ENCODE results near the gene NUCB1.
"Not testable (repeated sequence)": the region's sequence is repeated elsewhere in the genome, so short reads cannot be mapped to it uniquely, and the experiment has no call there.

The NUCB1 gene

DNA sequence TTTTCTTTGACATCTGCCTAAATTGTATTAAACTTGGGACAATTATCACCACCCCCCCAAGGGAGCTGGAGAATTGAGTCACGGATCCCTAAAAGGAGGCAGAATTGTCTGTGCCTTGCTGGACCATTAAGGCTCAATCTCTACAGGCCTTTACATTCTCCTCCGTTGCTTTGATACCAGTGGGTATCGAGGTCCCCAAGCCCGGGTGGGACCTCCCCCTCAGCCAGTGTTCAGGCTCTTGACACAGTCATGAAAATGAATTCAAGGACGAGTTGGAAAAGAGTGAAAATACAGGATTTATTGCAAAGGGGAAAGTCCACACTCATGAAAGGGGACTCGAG lies 22.3 kb upstream of the NUCB1 start:
- H2AFZ ChIP-seq (ENCODE audit: low read depth, low read length): no peak overlapping the region
- no peaks in the 10 kb centered on the region for H3K27me3 ChIP-seq (ENCODE audit: low read depth, low read length)

DNA sequence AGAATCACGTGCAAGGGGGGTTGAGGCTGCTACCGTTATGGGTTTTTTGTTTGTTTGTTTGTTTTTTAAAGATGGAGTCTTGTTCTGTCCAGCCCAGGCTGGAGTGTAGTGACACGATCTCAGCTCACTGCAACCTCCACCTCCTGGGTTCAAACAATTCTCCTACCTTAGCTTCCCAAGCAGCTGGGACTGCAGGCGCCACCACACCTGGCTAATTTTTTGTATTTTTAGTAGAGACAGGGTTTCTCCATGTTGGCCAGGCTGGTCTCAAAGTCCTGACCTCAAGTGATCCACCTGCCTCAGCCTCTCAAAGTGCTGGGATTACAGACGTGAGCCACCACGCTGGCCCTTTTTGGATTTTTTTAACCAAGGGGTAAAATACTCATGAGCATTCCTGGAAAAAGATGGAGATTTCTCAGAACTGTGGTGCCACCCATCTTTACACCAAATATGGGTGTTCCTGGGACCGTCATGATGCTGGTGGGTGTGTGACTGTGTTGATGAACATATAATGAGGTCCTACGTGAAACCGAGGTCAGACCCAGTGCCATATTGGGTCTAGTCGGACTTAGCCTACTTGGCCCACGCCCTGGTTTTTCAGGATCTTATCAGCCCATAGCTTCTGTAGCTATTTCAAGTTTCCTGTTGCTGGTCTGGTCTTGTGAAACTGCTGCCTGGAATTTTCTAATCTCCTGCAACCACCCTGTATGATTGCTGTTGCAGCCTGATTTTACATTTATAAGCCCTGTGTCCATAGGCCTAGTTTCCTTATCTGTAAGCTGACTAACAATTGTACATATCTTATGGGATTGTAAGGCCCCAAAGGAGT lies 21.7 kb upstream of the NUCB1 start:
- TF ChIP-seq, protein P1, sequence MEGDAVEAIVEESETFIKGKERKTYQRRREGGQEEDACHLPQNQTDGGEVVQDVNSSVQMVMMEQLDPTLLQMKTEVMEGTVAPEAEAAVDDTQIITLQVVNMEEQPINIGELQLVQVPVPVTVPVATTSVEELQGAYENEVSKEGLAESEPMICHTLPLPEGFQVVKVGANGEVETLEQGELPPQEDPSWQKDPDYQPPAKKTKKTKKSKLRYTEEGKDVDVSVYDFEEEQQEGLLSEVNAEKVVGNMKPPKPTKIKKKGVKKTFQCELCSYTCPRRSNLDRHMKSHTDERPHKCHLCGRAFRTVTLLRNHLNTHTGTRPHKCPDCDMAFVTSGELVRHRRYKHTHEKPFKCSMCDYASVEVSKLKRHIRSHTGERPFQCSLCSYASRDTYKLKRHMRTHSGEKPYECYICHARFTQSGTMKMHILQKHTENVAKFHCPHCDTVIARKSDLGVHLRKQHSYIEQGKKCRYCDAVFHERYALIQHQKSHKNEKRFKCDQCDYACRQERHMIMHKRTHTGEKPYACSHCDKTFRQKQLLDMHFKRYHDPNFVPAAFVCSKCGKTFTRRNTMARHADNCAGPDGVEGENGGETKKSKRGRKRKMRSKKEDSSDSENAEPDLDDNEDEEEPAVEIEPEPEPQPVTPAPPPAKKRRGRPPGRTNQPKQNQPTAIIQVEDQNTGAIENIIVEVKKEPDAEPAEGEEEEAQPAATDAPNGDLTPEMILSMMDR (IDR thresholded peaks at IDR 0.05; ENCODE audit: low read depth, low read length): no peak
- no peak for TF ChIP-seq EZH2phosphoT487 (IDR thresholded peaks at IDR 0.05; ENCODE audit: low read depth)
- Histone ChIP-seq H3K4me1 (ENCODE audit: low read length) (peaks cover 50% of the 10 kb centered on the region), H3K9ac (ENCODE audit: low read length) (no peak overlapping the region), H3K79me2 (ENCODE audit: low read length) (peaks cover 34% of the 10 kb centered on the region), H3K9me3 (ENCODE audit: insufficient read depth, low read length) (peaks cover 11% of the 10 kb centered on the region), H3K27me3 (ENCODE audit: low read depth, low read length) (no peaks in the 10 kb centered on the region), H3K27ac (ENCODE audit: low read length) (no peak overlapping the region), H4K20me1 (ENCODE audit: insufficient read depth, low read length) (peaks cover 8% of the 10 kb centered on the region), H3K4me2 (ENCODE audit: low read length) (no peak overlapping the region), H3K4me3 (ENCODE audit: low read length) (no peak overlapping the region), H2AFZ (ENCODE audit: low read depth, low read length) (no peak overlapping the region), H3K36me3 (replicated peaks; ENCODE audit: low read depth, low read length) (peaks cover 44% of the 10 kb centered on the region)

More for the DNA sequence above, 22.3 kb upstream of the NUCB1 start:
- Histone ChIP-seq H3K9ac (ENCODE audit: low read length) (no peak overlapping the region), H3K27ac (ENCODE audit: low read length) (no peak overlapping the region), H3K4me2 (ENCODE audit: low read length) (no peak overlapping the region), H3K36me3 (replicated peaks; ENCODE audit: low read depth, low read length) (peaks cover 48% of the 10 kb centered on the region), H3K9me3 (ENCODE audit: insufficient read depth, low read length) (peaks cover 11% of the 10 kb centered on the region), H3K79me2 (ENCODE audit: low read length) (peaks cover 40% of the 10 kb centered on the region), H3K4me3 (ENCODE audit: low read length) (no peak overlapping the region), H4K20me1 (ENCODE audit: insufficient read depth, low read length) (peaks cover 13% of the 10 kb centered on the region), H3K4me1 (ENCODE audit: low read length) (peaks cover 50% of the 10 kb centered on the region)
- TF ChIP-seq, protein P1 (IDR thresholded peaks at IDR 0.05; ENCODE audit: low read depth, low read length): no peak
- TF ChIP-seq EZH2phosphoT487 (IDR thresholded peaks at IDR 0.05; ENCODE audit: low read depth): no peak

DNA sequence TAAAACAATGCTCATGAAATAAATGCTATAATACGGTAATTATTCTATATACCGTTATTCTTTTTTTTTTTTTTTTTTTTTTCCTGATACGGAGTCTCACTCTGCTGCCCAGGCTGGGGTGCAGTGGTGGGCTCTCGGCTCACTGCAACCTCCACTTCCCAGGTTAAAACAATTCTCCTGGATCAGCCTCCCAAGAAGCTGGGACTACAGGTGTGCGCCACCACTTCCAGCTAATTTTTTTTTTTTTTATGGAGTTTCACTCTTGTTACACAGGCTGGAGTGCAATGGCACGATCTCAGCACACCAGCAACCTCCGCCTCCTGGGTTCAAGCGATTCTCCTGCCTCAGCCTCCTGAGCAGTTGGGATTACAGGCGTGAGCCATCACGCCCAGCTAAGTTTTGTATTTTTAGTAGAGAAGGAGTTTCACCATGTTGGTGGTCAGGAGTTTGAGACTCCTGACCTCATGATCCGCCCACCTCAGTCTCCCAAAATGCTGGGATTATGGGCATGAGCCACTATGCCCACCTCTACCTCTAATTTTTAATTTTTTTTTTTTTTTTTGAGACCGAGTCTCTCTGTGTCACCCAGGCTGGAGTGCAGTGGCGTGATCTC lies 21.0 kb upstream of the NUCB1 start:
- Histone ChIP-seq H3K9me3 (ENCODE audit: insufficient read depth, low read length) (peaks cover 11% of the 10 kb centered on the region), H3K4me3 (ENCODE audit: low read length) (no peak overlapping the region), H3K4me2 (ENCODE audit: low read length) (no peak overlapping the region), H3K9ac (ENCODE audit: low read length) (no peak overlapping the region), H3K4me1 (ENCODE audit: low read length) (peaks cover 43% of the 10 kb centered on the region), H3K27me3 (ENCODE audit: low read depth, low read length) (no peaks in the 10 kb centered on the region), H2AFZ (ENCODE audit: low read depth, low read length) (no peak overlapping the region), H3K27ac (ENCODE audit: low read length) (no peak overlapping the region), H4K20me1 (ENCODE audit: insufficient read depth, low read length) (peaks cover 1% of the 10 kb centered on the region; the same call in 1 of the 2 replicates), H3K79me2 (ENCODE audit: low read length) (peaks cover 27% of the 10 kb centered on the region), H3K36me3 (replicated peaks; ENCODE audit: low read depth, low read length) (peaks cover 43% of the 10 kb centered on the region)
- TF ChIP-seq EZH2phosphoT487 (IDR thresholded peaks at IDR 0.05; ENCODE audit: low read depth): no peak
- TF ChIP-seq, protein P1 (IDR thresholded peaks at IDR 0.05; ENCODE audit: low read depth, low read length): no peak

DNA sequence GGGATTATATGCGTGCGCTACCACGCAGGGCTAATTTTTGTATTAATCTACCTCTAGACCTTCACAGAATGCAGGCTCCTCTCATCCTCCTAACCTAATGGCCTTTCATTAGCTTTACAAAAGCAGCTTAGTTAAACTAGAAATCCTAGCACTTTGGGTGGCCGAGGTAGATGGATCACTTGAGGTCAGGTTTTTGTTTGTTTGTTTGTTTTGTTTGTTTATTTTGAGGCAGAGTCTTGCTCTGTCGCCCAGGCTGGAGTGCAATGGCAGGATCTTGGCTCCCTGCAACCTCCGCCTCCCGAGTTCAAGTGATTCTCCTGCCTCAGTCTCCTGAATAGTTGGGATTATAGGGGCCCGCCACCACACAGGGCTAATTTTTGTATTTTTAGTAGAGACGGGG lies 20.4 kb upstream of the NUCB1 start:
- H3K4me1 ChIP-seq (ENCODE audit: low read length): peaks cover 39% of the 10 kb centered on the region

More for the DNA sequence above, 20.4 kb upstream of the NUCB1 start:
- H3K79me2 ChIP-seq (ENCODE audit: low read length): peaks cover 21% of the 10 kb centered on the region
- H3K4me3 ChIP-seq (ENCODE audit: low read length); H3K4me2 ChIP-seq (ENCODE audit: low read length); H3K27ac ChIP-seq (ENCODE audit: low read length); H3K27me3 ChIP-seq (ENCODE audit: low read depth, low read length); H4K20me1 ChIP-seq (ENCODE audit: insufficient read depth, low read length); H3K9ac ChIP-seq (ENCODE audit: low read length); H2AFZ ChIP-seq (ENCODE audit: low read depth, low read length): not testable (repeated sequence)
- peaks cover 37% of the 10 kb centered on the region for H3K36me3 ChIP-seq (replicated peaks; ENCODE audit: low read depth, low read length)
- peaks cover 11% of the 10 kb centered on the region for H3K9me3 ChIP-seq (ENCODE audit: insufficient read depth, low read length)
